SH-SY5Y (cell line): ENCODE data around the gene MT3.

ENCODE experiments used
- GATA2 ChIP-seq: IDR thresholded peaks from 2 replicates; pipeline ENCODE4 v1.6.1; 2011; ENCODE audit warnings: mild to moderate bottlenecking, low read depth, low read length
- GATA3 ChIP-seq: IDR thresholded peaks from 2 replicates; pipeline ENCODE4 v1.6.1; 2011; ENCODE audit warnings: low read depth, mild to moderate bottlenecking, low read length, moderate library complexity

MT3 gene

GRCh38 chr16:56561126-56561525, 28.2 kb upstream of the MT3 start:
- TF ChIP-seq GATA3, result no peak

- no peak for TF ChIP-seq GATA3
- TF ChIP-seq GATA2, result no peak
These were observed 24.4 kb upstream of the MT3 start, which contains the start of gene MT4 for GRCh38 chr16:56564793-56565477. Gene MT4, plus strand, starts transcription at chr16:56565073. Its CDS starts 56 bp downstream, at chr16:56565129.

- TF ChIP-seq GATA3 (no peak), GATA2 (no peak)
These were observed 19.4 kb upstream of the MT3 start for GRCh38 chr16:56569971-56570370.

GRCh38 chr16:56571525-56571924, 17.8 kb upstream of the MT3 start:
- TF ChIP-seq GATA3 (no peak), GATA2 (no peak)

GRCh38 chr16:56574625-56575024, 14.7 kb upstream of the MT3 start:
- TF ChIP-seq GATA3 (no peak), GATA2 (no peak)

- TF ChIP-seq GATA3 (no peak), GATA2 (no peak)
These were observed 12.6 kb upstream of the MT3 start for GRCh38 chr16:56576585-56577299.

- TF ChIP-seq GATA3 (no peak), GATA2 (no peak)
These were observed 12.1 kb upstream of the MT3 start for GRCh38 chr16:56577300-56577625.

- no peak for TF ChIP-seq GATA2
- no peak for TF ChIP-seq GATA3
These were observed 8.8 kb upstream of the MT3 start for GRCh38 chr16:56580391-56581048.

- TF ChIP-seq GATA3, result no peak
- TF ChIP-seq GATA2, result no peak
These were observed 5.8 kb upstream of the MT3 start for GRCh38 chr16:56583351-56584168.

- TF ChIP-seq GATA2, result no peak
- TF ChIP-seq GATA3, result no peak
These were observed 5.1 kb upstream of the MT3 start for GRCh38 chr16:56584276-56584675.

GRCh38 chr16:56588781-56589140, 567 bp upstream of the MT3 start:
- no peak for TF ChIP-seq GATA2

- TF ChIP-seq GATA2 (no peak), GATA3 (no peak)
These were observed 2.2 kb downstream of the MT3 start for GRCh38 chr16:56591377-56592060.

- no peak for TF ChIP-seq GATA2
- TF ChIP-seq GATA3, result no peak
These were observed 4.4 kb downstream of the MT3 start for GRCh38 chr16:56593573-56594291.

- TF ChIP-seq GATA2 (no peak), GATA3 (no peak)
These were observed 4.9 kb downstream of the MT3 start for GRCh38 chr16:56594292-56594619.
